ENCODE measurements around the gene HIVEP3.

GRCh38 chr1:41608211-41608610 is 310.5 kb downstream of the HIVEP3 start:
- TF ChIP-seq CTCF (IDR thresholded peaks at IDR 0.05) (no peak), POLR2A (IDR thresholded peaks at IDR 0.05) (no peak)

Measured in body of pancreas (tissue), 4 donors.